ELF-1 (cell line): ENCODE results near the gene ATRN.

Source experiments
- DNase-seq: peaks from one replicate; pipeline ENCODE4 v3.0.0-alpha.2; 2016; ENCODE audit warnings: low read depth, low spot score

Gene ATRN

GRCh38 chr20:3627476-3627875 lies 156.7 kb downstream of the ATRN start:
- no peak for DNase-seq

DNA sequence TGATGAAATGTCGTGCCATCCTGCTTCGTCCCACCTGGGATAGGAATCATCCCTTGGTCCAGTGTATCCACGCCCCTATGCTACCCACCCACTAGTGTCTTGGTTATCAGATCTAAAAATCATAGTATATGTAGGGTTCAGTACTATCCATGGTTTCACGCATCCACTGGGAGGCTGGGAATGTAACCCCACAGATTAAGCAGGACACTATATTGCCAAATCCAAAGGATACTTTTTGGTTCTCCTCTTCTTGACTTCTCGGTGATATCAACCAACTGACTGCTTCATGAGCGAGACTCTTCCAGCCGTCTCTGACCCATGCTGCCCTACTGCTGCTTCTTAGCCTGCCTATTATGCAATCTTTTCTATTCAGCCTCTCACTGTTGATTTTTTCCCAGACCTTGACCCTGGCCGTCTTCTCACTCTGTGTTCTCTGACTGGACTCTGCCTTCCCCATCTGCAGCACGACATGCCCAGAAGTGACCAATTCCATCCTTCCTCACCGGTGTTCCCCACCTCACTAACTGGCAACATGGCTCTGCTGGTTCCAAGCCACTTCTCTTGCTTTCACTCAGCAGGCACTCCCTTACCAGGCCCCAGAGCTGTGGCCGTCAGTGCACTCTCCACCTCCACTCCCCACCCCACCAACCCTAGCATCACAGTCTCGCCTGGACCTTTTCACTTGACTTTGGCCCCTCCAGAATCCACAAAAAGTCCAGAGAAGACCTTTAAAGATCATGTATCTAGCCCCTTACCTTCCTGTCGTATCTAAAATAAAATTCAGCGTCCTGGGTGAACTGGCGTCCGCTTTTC lies 157.9 kb downstream of the ATRN start:
- no peak for DNase-seq

- DNase-seq = no peak
These were observed 159.1 kb downstream of the ATRN start for GRCh38 chr20:3629893-3630292.

DNA sequence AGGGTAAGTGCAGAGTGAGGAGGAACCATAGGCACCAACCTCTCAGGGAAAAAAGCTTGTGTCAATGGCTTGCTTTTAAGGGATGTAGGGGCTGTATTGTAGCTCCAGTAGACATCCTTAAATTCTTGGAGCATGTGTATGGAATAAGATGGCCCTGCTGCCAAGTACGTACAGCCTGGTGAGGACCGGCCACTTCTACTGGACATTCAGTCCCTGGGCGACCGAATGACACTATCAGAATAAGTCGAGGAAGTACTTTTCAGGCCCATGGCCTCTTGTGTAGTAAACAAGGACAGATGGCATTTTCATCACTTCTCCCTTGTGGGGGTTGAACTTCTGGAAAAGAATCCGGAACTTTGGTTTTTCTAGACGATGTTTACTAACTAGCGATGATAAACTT lies 159.6 kb downstream of the ATRN start:
- DNase-seq = no peak

- no peak for DNase-seq
These were observed 160.7 kb downstream of the ATRN start for GRCh38 chr20:3631534-3631933.

GRCh38 chr20:3632311-3633004 lies 161.6 kb downstream of the ATRN start:
- DNase-seq = no peak

GRCh38 chr20:3633913-3634478 lies 163.2 kb downstream of the ATRN start:
- DNase-seq = no peak

- DNase-seq = no peak
These were observed 164.5 kb downstream of the ATRN start for GRCh38 chr20:3635346-3635745.

DNA sequence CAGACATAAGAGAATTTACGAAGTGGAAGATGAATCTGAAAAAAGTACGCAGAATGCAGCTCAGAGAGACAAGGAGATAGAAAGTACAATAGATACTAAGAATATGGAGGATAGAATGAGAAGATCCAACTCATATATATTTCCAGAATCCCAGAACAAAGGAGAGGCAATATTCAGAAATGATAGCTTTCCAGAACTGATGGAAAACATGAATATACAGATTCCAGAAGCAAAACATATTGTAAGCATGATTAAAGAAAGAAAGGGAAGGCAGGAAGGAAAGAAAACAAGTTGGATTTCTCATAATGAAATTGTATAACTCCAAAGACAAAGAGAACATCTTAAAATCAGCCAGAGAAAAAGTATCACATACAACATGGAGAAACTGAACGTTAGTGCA lies 169.4 kb downstream of the ATRN start:
- DNase-seq = no peak

DNA sequence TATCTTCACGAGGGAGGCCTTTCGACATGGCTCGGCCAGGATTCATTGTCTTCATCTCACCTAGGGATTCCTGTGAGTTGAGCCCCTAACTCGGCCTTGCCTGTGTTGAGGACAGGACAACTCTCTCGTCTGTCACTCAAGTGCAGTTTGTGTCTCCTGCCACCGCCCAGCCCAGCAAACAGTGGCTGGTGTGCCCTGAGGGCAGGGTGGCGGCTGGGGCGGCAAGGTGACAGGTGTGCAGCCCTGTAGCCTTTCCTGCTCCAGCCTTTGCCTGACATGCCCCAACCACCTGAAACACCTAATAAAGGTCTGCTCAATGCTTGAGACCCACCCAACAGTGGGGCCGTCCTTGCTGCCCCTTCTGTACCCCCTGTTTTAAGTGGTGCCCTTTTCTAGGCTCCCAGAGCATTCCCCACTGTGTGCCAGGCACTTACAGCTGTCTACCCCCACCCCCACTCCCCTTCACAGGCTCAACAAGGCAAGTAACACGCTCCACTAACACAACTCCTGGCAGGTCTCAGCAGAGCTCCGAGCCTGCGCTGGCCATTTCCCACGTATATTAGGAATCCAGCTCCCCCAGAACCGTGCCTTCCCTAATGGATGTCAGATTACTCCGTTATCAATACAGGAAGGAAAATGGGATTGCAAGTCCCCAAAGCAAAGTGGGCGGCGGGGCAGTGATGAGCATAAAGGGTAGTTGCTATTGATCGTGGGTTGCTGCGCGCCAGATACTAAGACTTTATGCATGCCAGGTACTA lies 174.7 kb downstream of the ATRN start:
- no peak for DNase-seq

DNA sequence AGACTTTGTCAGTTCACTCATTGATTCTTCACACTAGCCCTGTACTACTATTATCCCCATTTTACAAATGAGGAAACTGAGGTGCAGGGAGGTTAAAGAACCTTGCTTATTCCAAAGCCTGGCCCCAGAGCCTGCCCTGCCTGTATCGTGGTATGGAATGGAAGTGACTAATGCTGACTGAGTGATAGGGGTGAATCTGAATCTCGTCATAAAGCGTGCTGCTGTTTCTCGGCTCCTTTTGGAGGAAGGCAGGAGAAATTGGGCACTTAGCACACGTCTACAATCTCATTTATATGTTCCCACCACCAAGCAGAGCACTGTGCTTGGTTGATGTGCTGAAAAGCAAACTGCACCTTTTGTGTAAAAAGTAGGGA lies 175.2 kb downstream of the ATRN start:
- DNase-seq = no peak

- no peak for DNase-seq
These were observed 175.8 kb downstream of the ATRN start for GRCh38 chr20:3646651-3647050.

GRCh38 chr20:3647473-3647872 lies 176.7 kb downstream of the ATRN start:
- DNase-seq = no peak

GRCh38 chr20:3648951-3649350 lies 178.1 kb downstream of the ATRN start:
- DNase-seq = peak; percentile 45

- no peak for DNase-seq
These were observed 180.6 kb downstream of the ATRN start for GRCh38 chr20:3651204-3651962.

GRCh38 chr20:3652221-3652620 lies 181.4 kb downstream of the ATRN start:
- no peak for DNase-seq

DNA sequence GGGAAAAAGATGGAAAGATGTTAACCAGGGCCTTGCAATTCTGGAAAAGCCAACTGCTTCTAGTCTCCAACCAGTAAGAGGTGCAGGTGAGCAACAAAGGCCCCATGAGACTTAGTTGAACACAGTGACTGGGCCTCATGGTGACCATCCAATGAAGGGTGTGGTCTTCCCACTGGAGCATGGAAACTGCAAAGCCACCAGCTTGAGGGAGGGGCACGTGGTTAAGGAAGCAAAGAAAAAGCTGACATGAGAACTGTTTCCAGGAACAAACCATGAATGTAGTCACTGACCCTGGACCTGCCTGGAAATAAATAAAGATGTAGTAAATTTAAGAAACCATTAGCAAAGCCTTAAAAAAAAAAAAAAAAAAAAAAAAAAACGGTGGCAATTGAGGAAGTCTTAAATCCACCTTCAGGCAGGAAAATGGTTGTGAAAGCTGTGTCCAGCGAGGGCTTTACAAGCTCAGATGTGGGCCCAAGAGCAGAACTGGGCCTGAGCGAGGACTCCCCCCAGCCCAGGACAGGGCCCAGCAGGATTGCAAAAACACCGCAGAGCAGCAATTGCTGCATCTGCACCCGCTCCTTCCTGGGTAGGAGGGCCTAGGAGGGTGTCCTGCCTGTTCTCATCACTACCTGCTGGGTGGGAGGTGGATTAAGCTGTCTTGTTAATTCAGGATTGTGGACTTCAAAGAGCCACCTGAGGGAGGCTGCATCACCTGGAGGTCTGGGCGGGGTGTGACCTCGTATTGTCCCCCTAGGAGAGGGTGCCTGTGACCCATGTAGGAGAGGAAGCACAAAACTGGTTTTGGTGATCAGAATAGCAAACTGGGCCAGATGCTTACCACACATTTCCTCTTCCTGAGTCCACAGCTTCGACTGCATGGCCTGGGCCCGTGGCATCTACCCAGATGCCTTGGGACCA lies 182.1 kb downstream of the ATRN start:
- no peak for DNase-seq

DNA sequence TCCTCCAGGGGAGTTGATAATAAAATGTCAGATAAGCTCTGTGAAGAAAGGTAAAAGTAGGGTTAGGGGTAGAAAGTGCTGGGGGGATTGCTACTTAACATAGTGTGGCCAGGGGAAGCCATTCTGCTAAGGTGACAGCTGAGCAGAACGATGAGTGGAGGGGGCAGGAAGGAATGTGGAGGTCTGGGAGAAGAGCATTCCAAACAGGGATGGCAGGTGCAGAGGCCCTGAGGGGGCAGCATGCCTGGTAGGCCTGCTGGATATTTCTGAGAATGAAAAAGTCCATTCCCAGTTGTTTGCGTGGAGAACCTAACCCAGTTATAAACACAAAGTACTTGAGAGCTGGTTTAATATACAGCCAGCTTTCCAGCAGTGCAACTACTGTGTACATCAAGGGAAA lies 183.1 kb downstream of the ATRN start:
- DNase-seq = peak; percentile 46

DNA sequence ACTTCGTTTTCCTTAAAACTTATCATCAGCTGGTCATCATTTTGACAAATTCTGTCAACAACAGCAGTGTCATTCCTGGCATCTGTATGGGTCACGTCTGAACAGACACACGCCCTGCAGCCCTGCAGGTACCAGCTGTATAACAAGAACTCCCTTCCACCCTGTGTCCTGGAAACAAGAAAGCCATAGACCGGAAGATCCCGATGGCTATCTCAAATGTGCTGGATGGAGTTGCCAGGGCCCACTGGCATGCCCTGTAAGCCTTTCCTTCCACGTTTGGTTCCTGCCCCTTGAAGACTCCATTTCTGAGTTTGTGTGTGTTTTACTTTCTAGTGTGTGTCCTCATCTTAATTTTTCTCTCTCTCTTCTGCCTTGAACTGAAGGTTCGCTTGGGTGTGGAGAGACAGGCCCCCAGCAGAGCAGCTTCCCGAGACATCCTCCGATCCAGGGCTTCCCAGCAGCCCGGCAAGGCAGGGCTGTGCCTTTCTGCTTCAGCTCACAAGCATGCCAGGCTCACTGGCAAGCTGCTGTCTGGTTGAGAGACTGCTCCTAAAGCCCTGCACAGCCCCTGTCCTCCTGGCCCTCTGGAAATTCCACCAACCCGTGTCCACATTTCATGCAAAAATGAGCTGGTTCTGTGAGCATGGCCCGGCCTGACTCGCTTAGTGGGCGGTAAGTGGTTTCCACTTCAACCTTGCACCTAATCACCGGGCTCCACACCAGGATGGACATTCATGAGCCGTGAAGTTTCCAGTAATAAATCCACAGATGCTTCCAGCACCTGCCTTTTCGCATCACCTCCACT lies 183.7 kb downstream of the ATRN start:
- no peak for DNase-seq

- no peak for DNase-seq
These were observed 184.2 kb downstream of the ATRN start for GRCh38 chr20:3655131-3655405.
